Measurements from ENCODE around the gene TTLL5. TPM values are rescaled to one million over a fixed set of nuclear protein-coding genes. Genes with fewer than 3 reads are reported as not detected.
A peak's percentile ranks its signal among the peaks of the same experiment; 100 is the strongest.

TTLL5 gene
- total RNA-seq, 2 donors from 2014 or later = 26.5 to 37.3 TPM

- Histone ChIP-seq H3K4me1 (no peaks in the 10 kb centered on the region), H3K9me3 (no peaks in the 10 kb centered on the region), H3K9ac (ENCODE audit: low read depth in 2 of 2, low read length in 2 of 2) (no peak overlapping the region), H3K36me3 (no peaks in the 10 kb centered on the region), H3K4me3 (no peak overlapping the region), H3K27me3 (no peaks in the 10 kb centered on the region), H3K27ac (peak overlapping the region; percentile 54)
- TF ChIP-seq, protein P1, sequence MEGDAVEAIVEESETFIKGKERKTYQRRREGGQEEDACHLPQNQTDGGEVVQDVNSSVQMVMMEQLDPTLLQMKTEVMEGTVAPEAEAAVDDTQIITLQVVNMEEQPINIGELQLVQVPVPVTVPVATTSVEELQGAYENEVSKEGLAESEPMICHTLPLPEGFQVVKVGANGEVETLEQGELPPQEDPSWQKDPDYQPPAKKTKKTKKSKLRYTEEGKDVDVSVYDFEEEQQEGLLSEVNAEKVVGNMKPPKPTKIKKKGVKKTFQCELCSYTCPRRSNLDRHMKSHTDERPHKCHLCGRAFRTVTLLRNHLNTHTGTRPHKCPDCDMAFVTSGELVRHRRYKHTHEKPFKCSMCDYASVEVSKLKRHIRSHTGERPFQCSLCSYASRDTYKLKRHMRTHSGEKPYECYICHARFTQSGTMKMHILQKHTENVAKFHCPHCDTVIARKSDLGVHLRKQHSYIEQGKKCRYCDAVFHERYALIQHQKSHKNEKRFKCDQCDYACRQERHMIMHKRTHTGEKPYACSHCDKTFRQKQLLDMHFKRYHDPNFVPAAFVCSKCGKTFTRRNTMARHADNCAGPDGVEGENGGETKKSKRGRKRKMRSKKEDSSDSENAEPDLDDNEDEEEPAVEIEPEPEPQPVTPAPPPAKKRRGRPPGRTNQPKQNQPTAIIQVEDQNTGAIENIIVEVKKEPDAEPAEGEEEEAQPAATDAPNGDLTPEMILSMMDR (IDR thresholded peaks at IDR 0.05) = no peak
- DNase-seq = peak; percentile 81
- intact Hi-C loops (cut with DNase I) = no loop called here
Observed at GRCh38 chr14:75831455-75831854, 170.4 kb downstream of the TTLL5 start.

DNA sequence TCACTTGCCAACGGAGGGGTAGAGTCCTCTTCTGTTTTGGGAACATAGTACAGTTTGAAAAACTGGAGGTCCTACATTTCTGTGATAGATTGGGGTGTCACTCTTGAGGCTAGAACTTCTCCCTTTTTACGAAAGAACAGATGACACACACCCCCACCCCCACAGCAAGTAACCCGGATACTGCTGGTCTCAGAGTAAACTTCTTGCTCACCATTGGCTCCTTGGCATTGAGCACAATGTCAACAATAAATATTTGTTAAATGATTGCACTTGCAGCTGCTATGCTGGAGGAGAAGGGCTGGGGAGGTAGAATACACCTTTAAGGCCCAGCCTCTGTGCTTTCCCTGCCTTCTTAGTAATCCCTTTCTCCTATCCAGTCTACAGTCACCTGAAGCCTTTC, 170.9 kb downstream of the TTLL5 start:
- intact Hi-C loops (cut with DNase I) = no loop called here
- DNase-seq = peak; percentile 58
- Histone ChIP-seq H3K27ac (peak overlapping the region; percentile 54), H3K9ac (ENCODE audit: low read depth in 2 of 2, low read length in 2 of 2) (no peak overlapping the region), H3K27me3 (no peaks in the 10 kb centered on the region), H3K4me1 (no peaks in the 10 kb centered on the region), H3K4me3 (no peak overlapping the region), H3K9me3 (no peaks in the 10 kb centered on the region), H3K36me3 (no peaks in the 10 kb centered on the region)
- TF ChIP-seq, protein P1 (IDR thresholded peaks at IDR 0.05) = no peak

GRCh38 chr14:75832621-75833297, 171.7 kb downstream of the TTLL5 start:
- TF ChIP-seq, protein P1 (IDR thresholded peaks at IDR 0.05) = no peak
- intact Hi-C loops (cut with DNase I) = no loop called here

GRCh38 chr14:75833326-75834020, 172.4 kb downstream of the TTLL5 start:
- TF ChIP-seq, protein P1 (IDR thresholded peaks at IDR 0.05) = no peak
- H3K27me3 ChIP-seq = no peaks in the 10 kb centered on the region
- no peaks in the 10 kb centered on the region for H3K4me1 ChIP-seq
- no peak for DNase-seq
- no peak overlapping the region for H3K9ac ChIP-seq (ENCODE audit: low read depth in 2 of 2, low read length in 2 of 2)
- H3K36me3 ChIP-seq = no peaks in the 10 kb centered on the region
- H3K4me3 ChIP-seq = no peak overlapping the region
- no peak overlapping the region for H3K27ac ChIP-seq
- intact Hi-C loops (cut with DNase I) = no loop called here
- no peaks in the 10 kb centered on the region for H3K9me3 ChIP-seq

More at GRCh38 chr14:75832621-75833297, 171.7 kb downstream of the TTLL5 start:
- DNase-seq = peak; percentile 39
- no peak overlapping the region for H3K4me3 ChIP-seq
- H3K27me3 ChIP-seq = no peaks in the 10 kb centered on the region
- H3K4me1 ChIP-seq = no peaks in the 10 kb centered on the region
- no peak overlapping the region for H3K9ac ChIP-seq (ENCODE audit: low read depth in 2 of 2, low read length in 2 of 2)
- H3K9me3 ChIP-seq = no peaks in the 10 kb centered on the region
- peak overlapping the region; percentile 54 for H3K27ac ChIP-seq
- no peaks in the 10 kb centered on the region for H3K36me3 ChIP-seq

GRCh38 chr14:75835156-75835725, 174.2 kb downstream of the TTLL5 start:
- no peak overlapping the region for H3K9ac ChIP-seq (ENCODE audit: low read depth in 2 of 2, low read length in 2 of 2)
- H3K4me3 ChIP-seq = no peak overlapping the region
- no peaks in the 10 kb centered on the region for H3K4me1 ChIP-seq
- no peaks in the 10 kb centered on the region for H3K9me3 ChIP-seq
- intact Hi-C loops (cut with DNase I) = no loop called here
- TF ChIP-seq, protein P1 (IDR thresholded peaks at IDR 0.05) = no peak
- H3K36me3 ChIP-seq = no peaks in the 10 kb centered on the region
- no peaks in the 10 kb centered on the region for H3K27me3 ChIP-seq
- no peak for DNase-seq
- H3K27ac ChIP-seq = no peak overlapping the region
